Measurements from ENCODE around the gene ILDR1.

DNA sequence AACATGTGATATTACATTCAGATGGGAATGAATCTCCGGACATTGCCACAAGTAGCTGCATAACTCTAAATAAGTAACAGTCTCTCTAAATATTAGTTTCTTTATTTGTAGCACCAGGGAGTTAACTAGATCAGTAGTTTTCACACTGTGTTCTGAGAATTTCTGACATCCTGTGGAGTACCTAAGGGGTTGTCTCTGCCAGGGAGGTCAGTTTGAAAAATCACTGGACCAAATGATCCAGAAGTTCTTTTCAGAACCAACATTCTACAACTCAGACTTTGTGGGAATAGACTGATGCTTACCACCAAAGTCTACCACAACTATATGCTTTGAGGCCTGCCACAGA, 9.0 kb upstream of the ILDR1 start:
- TF ChIP-seq, protein P1, sequence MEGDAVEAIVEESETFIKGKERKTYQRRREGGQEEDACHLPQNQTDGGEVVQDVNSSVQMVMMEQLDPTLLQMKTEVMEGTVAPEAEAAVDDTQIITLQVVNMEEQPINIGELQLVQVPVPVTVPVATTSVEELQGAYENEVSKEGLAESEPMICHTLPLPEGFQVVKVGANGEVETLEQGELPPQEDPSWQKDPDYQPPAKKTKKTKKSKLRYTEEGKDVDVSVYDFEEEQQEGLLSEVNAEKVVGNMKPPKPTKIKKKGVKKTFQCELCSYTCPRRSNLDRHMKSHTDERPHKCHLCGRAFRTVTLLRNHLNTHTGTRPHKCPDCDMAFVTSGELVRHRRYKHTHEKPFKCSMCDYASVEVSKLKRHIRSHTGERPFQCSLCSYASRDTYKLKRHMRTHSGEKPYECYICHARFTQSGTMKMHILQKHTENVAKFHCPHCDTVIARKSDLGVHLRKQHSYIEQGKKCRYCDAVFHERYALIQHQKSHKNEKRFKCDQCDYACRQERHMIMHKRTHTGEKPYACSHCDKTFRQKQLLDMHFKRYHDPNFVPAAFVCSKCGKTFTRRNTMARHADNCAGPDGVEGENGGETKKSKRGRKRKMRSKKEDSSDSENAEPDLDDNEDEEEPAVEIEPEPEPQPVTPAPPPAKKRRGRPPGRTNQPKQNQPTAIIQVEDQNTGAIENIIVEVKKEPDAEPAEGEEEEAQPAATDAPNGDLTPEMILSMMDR (IDR thresholded peaks at IDR 0.05) = no peak
- no peak for TF ChIP-seq POLR2A (IDR thresholded peaks at IDR 0.05)
